GM12874 (cell line): ENCODE data around the gene TMEM237.

ENCODE experiments used
- CTCF ChIP-seq: IDR thresholded peaks from 2 replicates; pipeline ENCODE4 v1.5.1; 2011; ENCODE audit warnings: low read depth, mild to moderate bottlenecking, control low read depth, low read length, moderate library complexity; ENCODE audit not compliant: insufficient read depth

The TMEM237 gene

GRCh38 chr2:201639205-201639604, 4.1 kb downstream of the TMEM237 start:
- no peak for TF ChIP-seq CTCF

GRCh38 chr2:201638326-201638725, 5.0 kb downstream of the TMEM237 start:
- no peak for TF ChIP-seq CTCF

GRCh38 chr2:201633661-201634249, 9.5 kb downstream of the TMEM237 start:
- no peak for TF ChIP-seq CTCF

- no peak for TF ChIP-seq CTCF
Measured at GRCh38 chr2:201631041-201631440, 12.3 kb downstream of the TMEM237 start.

GRCh38 chr2:201630577-201630976, 12.7 kb downstream of the TMEM237 start:
- TF ChIP-seq CTCF = no peak

GRCh38 chr2:201628545-201628944, 14.8 kb downstream of the TMEM237 start:
- no peak for TF ChIP-seq CTCF

GRCh38 chr2:201622306-201622970, 20.9 kb downstream of the TMEM237 start:
- no peak for TF ChIP-seq CTCF
